Hematopoietic multipotent progenitor cell treated with erythropoietin and hydrocortisone succinate and interleukin-3 and kit ligand, for 17 days (in vitro differentiated cells): Measurements from ENCODE around the gene ENC1.
"Not testable (repeated sequence)": the region's sequence is repeated elsewhere in the genome, so short reads cannot be mapped to it uniquely, and the experiment has no call there.

Source experiments
- DNase-seq: peaks from one replicate; pipeline ENCODE4 v3.0.0-alpha.2; 2015; ENCODE audit warnings: low spot score

ENC1 gene, protein sequence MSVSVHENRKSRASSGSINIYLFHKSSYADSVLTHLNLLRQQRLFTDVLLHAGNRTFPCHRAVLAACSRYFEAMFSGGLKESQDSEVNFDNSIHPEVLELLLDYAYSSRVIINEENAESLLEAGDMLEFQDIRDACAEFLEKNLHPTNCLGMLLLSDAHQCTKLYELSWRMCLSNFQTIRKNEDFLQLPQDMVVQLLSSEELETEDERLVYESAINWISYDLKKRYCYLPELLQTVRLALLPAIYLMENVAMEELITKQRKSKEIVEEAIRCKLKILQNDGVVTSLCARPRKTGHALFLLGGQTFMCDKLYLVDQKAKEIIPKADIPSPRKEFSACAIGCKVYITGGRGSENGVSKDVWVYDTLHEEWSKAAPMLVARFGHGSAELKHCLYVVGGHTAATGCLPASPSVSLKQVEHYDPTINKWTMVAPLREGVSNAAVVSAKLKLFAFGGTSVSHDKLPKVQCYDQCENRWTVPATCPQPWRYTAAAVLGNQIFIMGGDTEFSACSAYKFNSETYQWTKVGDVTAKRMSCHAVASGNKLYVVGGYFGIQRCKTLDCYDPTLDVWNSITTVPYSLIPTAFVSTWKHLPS

DNA sequence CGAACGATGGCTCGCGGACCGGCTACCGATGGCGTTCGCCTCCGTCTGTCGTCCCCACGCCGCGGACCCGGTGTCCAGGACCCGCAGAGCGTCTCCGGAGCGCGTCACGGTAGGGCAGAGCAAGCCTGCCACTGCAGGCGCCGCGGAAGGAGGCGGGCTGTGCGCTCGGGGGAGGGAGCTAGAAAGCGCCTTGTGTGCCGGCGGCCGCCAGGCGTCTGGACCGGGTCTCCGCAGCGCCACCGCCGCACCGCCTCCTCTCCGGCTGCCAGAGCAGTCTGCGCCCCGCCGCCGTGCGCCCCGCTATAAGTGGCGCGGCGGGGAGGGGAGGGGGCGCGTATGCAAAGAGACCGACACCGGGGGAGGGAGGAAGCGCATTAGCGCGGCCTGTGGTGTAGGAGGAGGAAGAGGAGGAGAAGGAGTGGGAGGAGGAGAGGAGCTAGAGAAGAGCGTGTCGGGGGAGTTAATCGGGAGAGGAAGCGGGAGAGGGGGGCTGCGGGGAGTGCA is at the start of gene ENC1:
Gene ENC1, minus strand, starts transcription at position 279 of the 504 bp plus-strand sequence. CDS start 4,243 bp downstream, outside the sequence.
- no peak for DNase-seq

DNA sequence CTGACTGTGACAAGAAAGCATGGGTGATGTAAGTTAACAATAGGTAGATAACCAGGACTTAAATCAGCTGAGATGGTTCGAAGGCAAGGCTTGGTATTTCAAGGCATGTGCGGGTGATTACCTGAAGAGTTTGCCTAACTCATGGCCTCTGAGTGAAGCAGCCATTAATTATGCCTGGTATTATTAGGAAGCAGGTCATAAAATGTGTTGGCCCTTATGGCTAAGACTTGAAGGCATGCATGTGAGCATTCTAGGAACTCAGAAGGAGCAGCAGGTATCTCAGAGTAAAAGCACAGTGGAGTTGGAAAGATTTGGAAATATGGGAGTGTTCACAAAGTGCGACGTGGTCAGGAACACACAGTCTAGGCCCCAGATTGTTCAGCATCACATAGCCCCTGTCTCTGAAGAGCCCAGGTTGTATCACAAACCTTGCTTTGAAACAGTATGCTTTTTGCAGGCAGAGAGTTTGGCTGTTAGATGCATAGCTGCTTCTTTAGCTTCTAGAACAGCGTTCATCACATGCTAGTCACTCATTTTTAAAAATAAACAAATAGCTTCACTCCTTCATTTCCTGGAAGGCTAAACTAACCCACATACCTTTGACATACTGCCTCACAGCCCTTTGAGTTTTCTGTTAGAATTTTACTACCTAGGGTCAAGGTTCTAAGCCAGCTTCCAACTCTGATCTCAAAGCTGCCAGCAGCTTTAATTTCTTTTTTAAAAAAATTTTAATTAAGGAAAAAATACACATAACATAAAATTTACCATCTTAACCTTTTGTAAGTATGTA is 46.6 kb upstream of the ENC1 start:
- no peak for DNase-seq

DNA sequence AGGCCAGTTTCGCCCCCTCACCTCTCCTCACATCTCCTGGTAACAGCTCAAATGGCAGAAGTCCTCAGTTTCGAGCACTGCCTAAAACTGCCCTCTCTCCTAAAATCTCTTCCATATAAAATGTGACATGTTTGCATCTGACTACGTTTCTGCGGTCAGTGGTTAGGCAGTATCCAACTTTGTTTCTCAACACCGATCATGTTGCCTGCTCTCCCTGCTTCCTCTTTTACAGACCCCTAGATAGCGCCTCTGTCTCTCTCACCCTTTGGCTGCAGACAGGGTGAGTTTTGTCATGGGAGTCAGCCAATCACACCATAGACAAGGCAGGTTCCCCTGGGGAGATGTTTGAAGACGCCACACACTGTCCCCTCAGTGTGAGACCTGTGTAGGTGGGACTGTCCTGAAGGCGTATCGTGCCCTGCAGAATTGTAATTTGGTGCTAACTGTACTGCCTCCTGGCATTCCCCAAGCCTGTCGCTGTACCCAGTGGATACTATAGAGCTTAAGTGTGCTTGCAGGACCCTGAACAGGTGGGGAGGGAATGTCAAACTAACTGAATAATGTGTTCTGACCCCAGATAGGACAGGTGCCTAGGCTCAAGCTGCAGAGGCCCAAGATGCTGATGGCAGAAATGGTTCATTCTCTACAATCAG is 45.6 kb upstream of the ENC1 start:
- peak; percentile 13 for DNase-seq

DNA sequence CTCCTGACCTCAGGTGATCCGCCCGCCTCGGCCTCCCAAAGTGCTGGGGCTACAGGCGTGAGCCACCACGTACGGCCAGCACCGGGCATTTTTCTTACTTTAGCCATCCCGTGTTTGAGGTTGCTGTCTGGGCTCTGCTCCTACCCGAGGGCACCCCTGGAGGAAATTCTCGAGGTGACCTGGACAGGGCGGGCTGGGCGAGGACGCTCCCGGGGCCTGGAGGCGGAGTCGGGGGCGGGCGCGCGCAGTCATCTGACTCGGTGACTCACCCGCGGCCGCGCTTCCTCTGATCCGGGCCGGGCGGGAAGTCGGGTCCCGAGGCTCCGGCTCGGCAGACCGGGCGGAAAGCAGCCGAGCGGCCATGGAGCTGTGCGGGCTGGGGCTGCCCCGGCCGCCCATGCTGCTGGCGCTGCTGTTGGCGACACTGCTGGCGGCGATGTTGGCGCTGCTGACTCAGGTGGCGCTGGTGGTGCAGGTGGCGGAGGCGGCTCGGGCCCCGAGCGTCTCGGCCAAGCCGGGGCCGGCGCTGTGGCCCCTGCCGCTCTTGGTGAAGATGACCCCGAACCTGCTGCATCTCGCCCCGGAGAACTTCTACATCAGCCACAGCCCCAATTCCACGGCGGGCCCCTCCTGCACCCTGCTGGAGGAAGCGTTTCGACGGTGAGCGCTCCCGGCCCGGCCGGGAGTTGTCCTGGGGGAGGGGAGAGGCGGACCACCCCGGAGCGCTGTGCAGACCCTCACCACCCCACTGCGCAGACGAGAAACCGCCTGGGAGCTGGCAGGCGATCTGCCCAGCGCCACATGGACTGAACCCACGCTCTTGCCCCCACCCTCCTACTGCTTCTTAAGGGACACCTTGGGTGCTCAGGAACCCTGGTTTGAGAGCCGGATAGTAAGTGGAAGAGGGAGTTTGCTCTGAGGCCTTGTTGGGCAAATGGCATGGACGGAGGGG is 44.6 kb upstream of the ENC1 start, which contains the start of gene HEXB:
Gene HEXB, plus strand, starts transcription at position 334 of the 952 bp plus-strand sequence. Its CDS starts 28 bp downstream, at position 362.
- DNase-seq: peak; percentile 66

DNA sequence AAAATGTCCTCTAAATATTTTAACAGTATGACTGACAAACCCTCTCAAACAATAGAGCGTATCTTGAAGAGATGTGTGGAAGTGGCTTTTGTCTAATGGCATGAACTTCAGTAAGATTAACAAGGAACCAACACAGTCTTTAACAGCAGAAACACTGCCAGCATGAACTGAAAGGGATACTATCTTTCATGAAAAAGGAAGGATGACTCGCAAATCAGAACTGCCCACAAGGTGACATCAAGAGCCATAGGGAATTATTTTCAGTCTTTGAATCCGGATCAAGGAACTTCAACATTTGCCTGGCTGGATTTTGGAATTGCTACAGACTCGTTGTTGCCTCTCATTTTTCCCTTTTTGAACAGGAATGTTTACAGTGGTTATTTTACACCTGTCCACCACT is 39.4 kb upstream of the ENC1 start:
- DNase-seq: no peak

DNA sequence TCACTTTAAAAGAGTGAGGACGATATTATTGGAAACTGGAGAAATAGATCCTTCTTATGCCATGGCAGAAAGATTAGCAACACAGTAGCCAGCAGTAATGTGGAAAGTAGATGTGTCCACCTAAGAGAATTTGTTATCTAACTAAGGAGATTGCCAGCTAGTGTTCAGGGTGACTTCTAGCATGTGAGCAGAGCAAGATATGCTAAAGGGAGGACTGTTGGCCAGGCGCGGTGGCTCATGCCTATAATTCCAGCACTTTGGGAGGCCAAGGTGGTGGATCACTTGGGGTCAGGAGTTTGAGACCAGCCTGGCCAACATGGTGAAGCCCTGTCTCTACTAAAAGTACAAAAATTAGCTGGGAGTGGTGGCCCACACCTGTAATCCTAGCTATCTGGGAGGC is 38.8 kb upstream of the ENC1 start:
- not testable (repeated sequence) for DNase-seq

DNA sequence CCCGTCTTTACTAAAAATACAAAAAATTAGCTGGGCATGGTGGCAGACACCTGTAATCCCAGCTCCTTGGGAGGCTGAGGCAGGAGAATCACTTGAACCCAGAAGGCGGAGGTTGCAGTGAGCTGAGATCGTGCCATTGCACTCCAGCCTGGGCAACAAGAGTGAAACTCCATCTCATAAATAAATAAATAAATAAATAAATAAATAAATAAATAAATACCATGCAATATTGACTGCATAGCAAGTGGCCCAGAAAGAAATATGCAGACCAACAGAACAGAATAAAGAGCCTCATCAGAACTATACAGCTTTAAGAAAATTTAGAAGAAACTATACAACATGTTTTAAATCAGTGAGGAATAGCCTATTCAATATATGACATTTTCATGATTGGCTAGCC is 37.6 kb upstream of the ENC1 start:
- not testable (repeated sequence) for DNase-seq

DNA sequence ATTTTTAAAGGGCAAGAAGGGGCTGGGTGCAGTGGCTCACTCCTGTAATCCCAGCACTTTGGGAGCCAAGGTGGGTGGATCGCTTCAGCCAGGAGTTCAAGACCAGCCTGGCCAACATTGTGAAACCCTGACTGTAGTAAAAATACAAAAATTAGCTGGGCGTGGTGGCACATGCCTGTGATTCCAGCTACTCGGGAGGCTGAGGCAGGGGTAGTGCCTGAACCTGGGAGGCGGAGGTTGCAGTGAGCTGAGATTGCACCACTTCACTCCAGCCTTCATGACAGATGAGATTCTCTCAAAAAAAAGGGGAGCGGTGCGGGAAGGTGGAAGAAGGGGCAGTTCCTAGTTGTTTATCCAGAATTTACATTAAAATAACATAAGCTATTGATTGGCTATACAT is 35.9 kb upstream of the ENC1 start:
- not testable (repeated sequence) for DNase-seq

DNA sequence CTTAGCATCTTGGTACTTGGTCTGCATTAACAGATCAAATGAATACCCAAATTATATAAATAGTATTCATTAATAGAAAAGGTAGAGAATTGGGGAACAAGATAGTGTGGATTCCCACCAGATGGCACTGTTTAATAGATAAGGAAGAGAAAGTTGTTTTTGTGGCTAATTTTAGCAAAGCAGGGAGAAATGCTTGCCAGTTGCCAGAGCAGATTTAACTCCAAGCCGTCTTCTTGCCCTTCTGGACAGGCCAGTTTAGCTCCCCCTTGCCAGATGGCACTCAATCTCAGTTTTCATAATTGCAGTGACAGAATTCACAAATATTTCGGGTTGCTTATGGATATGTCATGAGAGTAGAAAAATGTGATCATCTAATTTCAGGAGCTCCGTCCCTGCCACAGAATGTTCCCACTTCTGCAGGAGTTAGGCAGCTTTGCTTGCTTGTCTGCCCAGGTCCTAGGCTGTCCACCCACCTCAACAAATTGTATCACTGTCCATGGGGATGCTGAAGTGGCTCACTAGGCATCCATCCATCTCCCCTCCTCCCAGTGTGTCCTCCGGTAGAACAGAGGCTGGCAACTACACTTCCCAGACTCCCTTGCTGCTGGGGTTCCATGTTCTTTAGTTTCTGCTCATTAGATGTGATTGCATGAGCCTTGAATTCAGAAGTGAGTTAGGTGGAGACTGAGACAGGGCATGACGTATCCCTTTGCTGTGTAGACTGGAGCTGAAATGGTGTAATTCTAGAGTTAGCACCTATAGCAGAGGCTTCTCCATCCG is 32.7 kb upstream of the ENC1 start:
- peak; percentile 10 for DNase-seq

DNA sequence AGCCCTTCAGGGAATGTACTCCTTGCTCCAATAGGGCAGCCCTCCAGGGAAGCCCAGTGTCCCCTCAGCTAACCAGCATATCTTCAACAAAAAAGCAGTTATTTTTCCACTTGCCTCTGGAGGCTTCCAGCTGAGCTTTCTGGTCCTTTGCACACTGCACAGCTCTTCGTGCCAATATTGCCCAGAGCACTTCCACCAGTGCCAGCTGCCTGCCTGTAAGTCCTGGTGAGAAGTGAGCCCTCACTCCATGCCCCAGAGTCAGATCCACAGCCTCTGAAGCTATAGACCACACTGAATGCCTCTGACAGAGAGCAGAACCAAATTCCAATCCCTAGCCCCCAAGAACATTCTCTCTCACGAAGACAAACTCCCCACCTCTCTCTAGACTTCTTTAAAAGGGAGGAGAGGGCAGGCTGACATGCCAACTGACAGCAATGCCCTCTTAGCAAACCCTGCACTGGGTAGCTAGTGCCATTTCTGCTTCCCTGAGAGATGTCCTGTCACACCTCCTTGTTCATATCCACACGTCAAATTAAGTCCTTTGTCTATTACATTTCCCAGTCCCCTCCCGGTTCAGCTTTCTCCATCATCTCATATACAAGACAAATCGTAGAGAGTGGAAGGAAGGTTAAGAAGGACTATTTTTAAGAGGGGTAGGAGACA is 31.8 kb upstream of the ENC1 start:
- no peak for DNase-seq

DNA sequence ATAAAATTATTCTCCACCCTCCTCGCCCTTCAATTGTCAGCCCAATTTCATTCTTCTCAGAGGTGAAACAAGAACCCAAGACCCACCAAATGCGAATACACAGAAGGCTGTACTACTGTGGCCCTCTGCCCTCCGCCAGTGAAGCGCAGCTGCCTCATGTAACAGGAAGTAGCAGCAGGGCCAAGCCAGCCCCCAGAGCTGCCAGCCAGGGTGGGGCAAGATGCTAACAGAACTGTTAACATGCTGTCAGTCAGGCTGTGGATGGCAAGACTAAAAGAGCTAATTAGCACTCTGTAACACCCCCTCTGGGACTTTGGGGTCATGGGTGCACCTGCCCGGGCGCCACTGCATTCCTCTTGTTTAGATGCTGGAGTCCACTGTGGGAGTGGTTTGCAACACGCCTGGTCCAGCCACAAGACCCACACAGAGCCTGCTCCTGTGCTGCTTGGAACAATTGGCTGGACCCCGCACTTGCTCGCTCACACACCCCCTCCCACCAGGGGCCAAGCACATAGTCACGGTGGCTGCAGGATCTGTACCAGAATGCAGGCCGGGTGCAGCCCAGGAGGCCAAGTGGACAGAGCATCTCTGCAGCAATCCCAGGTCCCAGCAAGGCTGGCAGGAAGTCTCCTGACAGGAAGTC is 30.0 kb upstream of the ENC1 start:
- no peak for DNase-seq

DNA sequence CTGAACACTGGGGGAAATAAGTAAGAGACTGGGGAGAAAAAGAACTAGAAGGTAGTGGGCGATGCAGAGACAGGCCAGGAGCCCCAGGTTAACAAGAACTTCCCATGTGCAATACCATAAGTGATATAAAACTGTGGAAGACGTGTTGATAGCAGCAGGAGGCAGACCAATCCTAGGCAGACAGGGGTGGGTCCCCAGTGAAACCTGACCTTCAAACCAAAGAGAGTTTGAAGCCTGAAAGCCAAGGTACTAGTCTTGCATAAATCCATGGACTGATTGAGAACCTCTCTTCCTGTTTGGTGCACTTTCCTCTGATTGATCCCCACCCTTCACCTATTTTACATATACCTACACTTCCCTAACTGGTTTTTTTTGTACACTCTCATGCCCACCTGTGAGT is 29.3 kb upstream of the ENC1 start:
- DNase-seq: no peak

DNA sequence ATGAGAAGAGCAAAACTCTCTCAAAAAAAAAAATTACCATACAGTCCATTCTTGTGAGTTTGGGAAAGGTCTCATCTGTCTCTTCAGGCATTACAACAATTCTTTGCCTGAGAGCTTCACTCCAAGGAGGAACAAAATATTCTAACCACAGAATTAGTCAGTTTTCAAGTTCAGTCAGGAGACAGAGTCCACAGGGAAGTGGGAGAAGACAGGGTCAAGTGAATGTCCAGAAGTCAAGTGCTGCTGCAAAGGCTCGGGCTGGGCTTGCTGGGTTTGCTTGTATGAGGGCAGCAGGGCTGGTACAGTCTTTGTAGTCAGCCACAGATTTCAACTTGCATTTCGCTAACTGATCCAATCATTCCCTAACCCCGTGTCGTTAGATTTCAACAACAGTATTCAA is 26.9 kb upstream of the ENC1 start:
- DNase-seq: no peak

DNA sequence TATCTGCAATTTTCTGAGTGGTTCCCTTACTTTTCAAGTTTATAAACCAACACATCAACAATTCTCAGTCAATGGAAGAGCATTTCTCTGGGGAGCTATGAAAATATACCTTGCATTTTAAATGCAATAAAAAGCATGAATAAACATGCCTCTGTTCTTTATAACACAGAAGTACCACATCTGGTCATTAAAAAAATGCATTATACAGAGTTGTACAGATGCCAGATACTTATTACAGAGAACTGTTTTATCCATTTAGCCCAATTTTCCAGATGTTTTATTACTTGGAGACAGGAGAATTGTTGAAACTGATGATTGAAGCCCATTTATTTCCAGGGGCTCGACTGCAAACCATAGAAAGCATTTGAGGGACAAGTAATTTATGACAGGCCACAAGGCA is 25.3 kb upstream of the ENC1 start:
- DNase-seq: no peak

DNA sequence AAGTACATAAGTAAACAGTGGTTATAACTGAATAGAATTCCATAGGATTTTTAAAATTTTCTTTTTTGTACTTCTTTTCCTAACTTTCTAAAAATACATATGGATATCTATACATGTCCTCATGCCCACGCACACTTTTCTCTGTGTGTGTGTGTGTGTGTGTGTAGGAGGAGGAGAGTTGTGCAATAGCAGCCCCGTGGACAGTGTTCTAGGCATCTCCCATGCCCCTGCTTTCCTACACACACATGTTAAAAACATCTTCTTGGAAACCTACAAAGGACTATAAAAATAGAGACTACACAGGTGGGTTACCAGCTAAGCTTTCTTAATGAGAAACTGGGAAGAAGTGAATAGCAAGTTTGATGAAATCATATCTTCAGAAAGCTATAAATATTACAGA is 24.7 kb upstream of the ENC1 start:
- DNase-seq: no peak

DNA sequence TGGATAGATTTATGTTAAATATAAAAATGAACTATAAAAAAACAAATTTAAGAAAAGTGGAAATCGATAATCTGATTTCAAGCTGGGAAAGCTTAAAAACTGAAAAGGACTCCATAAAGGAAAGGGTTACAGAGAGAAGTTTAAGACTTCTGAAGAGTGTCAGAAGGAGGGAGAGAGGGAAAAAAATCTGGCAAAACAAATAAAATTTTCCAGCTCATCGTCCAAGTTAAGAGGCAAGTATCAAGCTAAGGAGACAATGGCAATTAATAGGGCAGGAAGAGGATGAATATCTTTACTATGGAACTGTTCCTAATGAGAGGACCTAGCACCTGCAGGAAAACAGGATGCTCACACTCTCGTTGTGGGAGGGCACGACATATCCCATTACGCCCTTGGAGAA is 24.0 kb upstream of the ENC1 start:
- no peak for DNase-seq

DNA sequence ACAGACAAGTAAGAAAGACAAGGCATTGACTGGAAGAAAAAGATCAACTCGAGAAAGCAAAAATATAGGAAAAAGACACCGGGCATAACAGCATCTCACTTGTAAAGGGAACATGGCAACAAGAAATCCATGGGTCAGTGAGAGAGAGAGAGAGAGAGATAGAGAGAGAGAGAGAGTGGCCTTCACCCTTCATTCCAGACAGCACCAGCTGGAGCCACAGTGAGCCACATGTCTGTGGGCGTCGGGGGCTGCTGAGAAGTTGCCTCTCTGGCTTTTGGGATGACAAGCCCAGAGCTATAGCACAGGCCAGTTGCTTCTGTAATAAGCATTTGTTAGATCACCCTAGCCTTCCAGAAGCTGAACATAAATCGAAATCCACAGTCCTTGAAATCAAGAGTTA is 20.3 kb upstream of the ENC1 start:
- no peak for DNase-seq

DNA sequence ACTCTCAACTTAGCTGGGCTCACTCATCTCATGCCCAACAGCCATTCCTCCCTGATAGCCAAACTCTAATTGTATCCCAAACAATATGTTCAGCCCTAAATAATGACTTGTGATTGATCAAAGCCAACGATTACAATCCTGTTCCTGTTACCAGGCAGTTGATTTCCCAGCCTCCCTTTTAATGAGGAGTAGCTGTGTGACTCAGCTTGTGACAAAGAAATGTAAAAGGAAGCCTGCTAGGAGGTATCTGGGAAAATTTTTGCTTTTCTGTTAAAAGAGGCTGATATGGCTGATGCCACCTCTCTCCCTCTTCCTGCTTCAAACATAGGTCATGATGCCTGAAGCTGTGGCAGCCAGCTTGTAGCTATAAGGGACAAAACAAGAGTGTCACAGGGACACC is 19.6 kb upstream of the ENC1 start:
- no peak for DNase-seq

DNA sequence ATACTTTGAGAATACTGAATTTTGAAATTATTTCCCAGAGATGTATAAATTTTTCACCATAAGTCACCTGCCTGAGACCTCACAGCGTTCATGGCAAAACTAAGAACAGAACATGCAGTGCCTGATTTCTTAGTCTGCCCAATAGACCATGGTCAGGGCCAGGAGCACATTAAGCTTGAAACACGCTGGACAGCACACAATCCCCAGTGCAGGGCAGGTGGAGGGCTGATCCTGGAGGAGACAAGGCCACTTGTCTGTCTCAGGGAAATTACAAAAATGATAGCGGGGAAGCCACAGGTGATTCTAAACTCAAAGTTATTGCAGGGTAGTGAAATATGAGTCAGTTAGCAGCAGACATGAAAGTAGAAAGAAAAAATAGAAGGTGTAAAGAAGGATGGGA is 18.6 kb upstream of the ENC1 start:
- DNase-seq: no peak
